ENCODE data around the gene SLC46A1.
A peak's percentile ranks its signal among the peaks of the same experiment; 100 is the strongest.

Gene SLC46A1

GRCh38 chr17:28404461-28404811, 1.6 kb downstream of the SLC46A1 start:
- Histone ChIP-seq H2AFZ (ENCODE audit: low read length) (no peak overlapping the region), H2BK5ac (ENCODE audit: low read length) (no peak overlapping the region), H3K4me2 (ENCODE audit: insufficient read depth, low read length, poor library complexity, severe bottlenecking) (no peak overlapping the region), H3K27ac (replicated peaks; ENCODE audit: low read length) (no peak overlapping the region), H2BK120ac (ENCODE audit: low read depth, low read length) (no peak overlapping the region), H3K27me3 (ENCODE audit: control insufficient read depth in 3 of 3, insufficient read depth in 3 of 3, low read depth in 1 of 3, low read length in 3 of 3) (peaks cover 0 to 19% (median 0%) of the 10 kb centered on the region in 3 experiments), H2BK15ac (ENCODE audit: low read length) (no peak overlapping the region), H4K8ac (ENCODE audit: low read depth, low read length) (no peak overlapping the region), H3K4me3 (ENCODE audit: low read length in 2 of 2) (no peak overlapping the region), H3K79me1 (ENCODE audit: low read depth, low read length) (no peaks in the 10 kb centered on the region), H3K36me3 (replicated peaks in 1 of 2; ENCODE audit: control insufficient read depth in 2 of 2, insufficient read depth in 2 of 2, low read length in 2 of 2) (peaks cover 0 to 10% of the 10 kb centered on the region in 2 donors), H3K18ac (ENCODE audit: low read length) (no peak overlapping the region), H3K14ac (ENCODE audit: low read length) (no peak overlapping the region), H2AK5ac (ENCODE audit: low read depth, low read length) (no peak overlapping the region), H3K9ac (ENCODE audit: low read depth, low read length, poor library complexity) (no peak overlapping the region), H2BK12ac (ENCODE audit: low read length) (no peak overlapping the region), H3K23ac (ENCODE audit: low read depth, low read length, poor library complexity) (peak overlapping the region; percentile 26), H3K4me1 (ENCODE audit: control insufficient read depth in 2 of 2, insufficient read depth in 1 of 2, low read depth in 1 of 2, low read length in 2 of 2) (peaks cover 7 to 18% of the 10 kb centered on the region in 2 donors), H4K91ac (ENCODE audit: low read depth, low read length, poor library complexity) (no peak overlapping the region), H3K4ac (ENCODE audit: low read length) (no peak overlapping the region), H3K9me3 (replicated peaks in 1 of 2; ENCODE audit: control insufficient read depth in 2 of 2, insufficient read depth in 1 of 2, low read depth in 1 of 2, low read length in 2 of 2) (no peaks in the 10 kb centered on the region)
- no peak for DNase-seq (ENCODE audit: low spot score)
- WGBS, 2 donors (ENCODE audit: extremely low coverage in 2 of 2, insufficient read length in 2 of 2, insufficient replicate concordance in 1 of 2): no CpG with 5 or more reads among the region's 5 CpGs

GRCh38 chr17:28404007-28404406, 2.0 kb downstream of the SLC46A1 start:
- Histone ChIP-seq H3K79me1 (ENCODE audit: low read depth, low read length) (no peaks in the 10 kb centered on the region), H4K91ac (ENCODE audit: low read depth, low read length, poor library complexity) (no peak overlapping the region), H3K23ac (ENCODE audit: low read depth, low read length, poor library complexity) (no peak overlapping the region), H2BK15ac (ENCODE audit: low read length) (no peak overlapping the region), H3K4ac (ENCODE audit: low read length) (no peak overlapping the region), H2AK5ac (ENCODE audit: low read depth, low read length) (no peak overlapping the region), H3K4me2 (ENCODE audit: insufficient read depth, low read length, poor library complexity, severe bottlenecking) (no peak overlapping the region), H2BK12ac (ENCODE audit: low read length) (no peak overlapping the region), H3K4me1 (ENCODE audit: control insufficient read depth in 2 of 2, insufficient read depth in 1 of 2, low read depth in 1 of 2, low read length in 2 of 2) (peaks cover 7 to 18% of the 10 kb centered on the region in 2 donors), H3K9me3 (replicated peaks in 1 of 2; ENCODE audit: control insufficient read depth in 2 of 2, insufficient read depth in 1 of 2, low read depth in 1 of 2, low read length in 2 of 2) (no peaks in the 10 kb centered on the region), H3K9ac (ENCODE audit: low read depth, low read length, poor library complexity) (no peak overlapping the region), H3K27ac (replicated peaks; ENCODE audit: low read length) (no peak overlapping the region), H2AFZ (ENCODE audit: low read length) (no peak overlapping the region), H3K4me3 (ENCODE audit: low read length in 2 of 2) (no peak overlapping the region), H3K36me3 (replicated peaks in 1 of 2; ENCODE audit: control insufficient read depth in 2 of 2, insufficient read depth in 2 of 2, low read length in 2 of 2) (peaks cover 0 to 14% of the 10 kb centered on the region in 2 donors), H3K14ac (ENCODE audit: low read length) (no peak overlapping the region), H2BK5ac (ENCODE audit: low read length) (no peak overlapping the region), H3K18ac (ENCODE audit: low read length) (no peak overlapping the region), H4K8ac (ENCODE audit: low read depth, low read length) (no peak overlapping the region), H3K27me3 (ENCODE audit: control insufficient read depth in 3 of 3, insufficient read depth in 3 of 3, low read depth in 1 of 3, low read length in 3 of 3) (peaks cover 0 to 19% (median 0%) of the 10 kb centered on the region in 3 experiments), H2BK120ac (ENCODE audit: low read depth, low read length) (no peak overlapping the region)
- no CpG with 5 or more reads among the region's 2 CpGs for WGBS, 2 donors (ENCODE audit: extremely low coverage in 2 of 2, insufficient read length in 2 of 2, insufficient replicate concordance in 1 of 2)
- no peak for DNase-seq (ENCODE audit: low spot score)

DNA sequence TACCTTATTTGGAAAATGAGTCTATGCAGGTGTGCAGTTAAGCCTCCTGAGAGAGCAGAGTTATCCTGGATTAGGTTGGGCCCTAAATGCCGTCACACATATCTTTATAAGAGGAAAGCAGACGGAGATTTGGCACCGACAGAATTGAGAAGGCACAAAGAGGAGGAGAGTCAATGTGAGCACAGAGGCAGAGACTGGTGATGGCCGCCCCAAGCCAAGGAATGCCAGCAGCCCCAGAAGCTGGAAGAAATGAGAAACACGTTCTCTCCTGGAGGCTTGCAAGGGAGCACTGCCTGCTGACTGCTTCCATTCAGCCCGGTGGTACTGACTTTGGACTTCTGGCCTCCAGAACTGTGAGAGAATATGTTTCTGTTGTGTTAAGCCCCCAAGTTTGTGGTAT, 3.2 kb downstream of the SLC46A1 start:
- H3K14ac ChIP-seq (ENCODE audit: low read length): no peak overlapping the region
- no peak overlapping the region for H3K9ac ChIP-seq (ENCODE audit: low read depth, low read length, poor library complexity)
- no peak overlapping the region for H3K23ac ChIP-seq (ENCODE audit: low read depth, low read length, poor library complexity)
- peaks cover under 1 to 22% of the 10 kb centered on the region in 2 donors for H3K36me3 ChIP-seq (replicated peaks in 1 of 2; ENCODE audit: control insufficient read depth in 2 of 2, insufficient read depth in 2 of 2, low read length in 2 of 2)
- H2BK15ac ChIP-seq (ENCODE audit: low read length): no peak overlapping the region
- H3K79me1 ChIP-seq (ENCODE audit: low read depth, low read length): no peaks in the 10 kb centered on the region
- no peak overlapping the region for H3K27ac ChIP-seq (replicated peaks; ENCODE audit: low read length)
- H3K4me1 ChIP-seq (ENCODE audit: control insufficient read depth in 2 of 2, insufficient read depth in 1 of 2, low read depth in 1 of 2, low read length in 2 of 2): peaks cover 8 to 17% of the 10 kb centered on the region in 2 donors
- no peak overlapping the region for H3K18ac ChIP-seq (ENCODE audit: low read length)
- peaks cover 0 to 19% (median 0%) of the 10 kb centered on the region in 3 experiments for H3K27me3 ChIP-seq (ENCODE audit: control insufficient read depth in 3 of 3, insufficient read depth in 3 of 3, low read depth in 1 of 3, low read length in 3 of 3)
- H2BK120ac ChIP-seq (ENCODE audit: low read depth, low read length): no peak overlapping the region
- H3K9me3 ChIP-seq (replicated peaks in 1 of 2; ENCODE audit: control insufficient read depth in 2 of 2, insufficient read depth in 1 of 2, low read depth in 1 of 2, low read length in 2 of 2): no peaks in the 10 kb centered on the region
- DNase-seq (ENCODE audit: low spot score): no peak
- WGBS, 2 donors (ENCODE audit: extremely low coverage in 2 of 2, insufficient read length in 2 of 2, insufficient replicate concordance in 1 of 2): no CpG with 5 or more reads among the region's 6 CpGs
- H2BK12ac ChIP-seq (ENCODE audit: low read length): no peak overlapping the region
- no peak overlapping the region for H3K4ac ChIP-seq (ENCODE audit: low read length)
- no peak overlapping the region for H3K4me3 ChIP-seq (ENCODE audit: low read length in 2 of 2)
- H2AFZ ChIP-seq (ENCODE audit: low read length): no peak overlapping the region
- H3K4me2 ChIP-seq (ENCODE audit: insufficient read depth, low read length, poor library complexity, severe bottlenecking): no peak overlapping the region
- no peak overlapping the region for H4K91ac ChIP-seq (ENCODE audit: low read depth, low read length, poor library complexity)
- H2BK5ac ChIP-seq (ENCODE audit: low read length): no peak overlapping the region
- no peak overlapping the region for H4K8ac ChIP-seq (ENCODE audit: low read depth, low read length)
- H2AK5ac ChIP-seq (ENCODE audit: low read depth, low read length): no peak overlapping the region

- H3K23ac ChIP-seq (ENCODE audit: low read depth, low read length, poor library complexity): no peak overlapping the region
- no peak for DNase-seq (ENCODE audit: low spot score)
- H4K91ac ChIP-seq (ENCODE audit: low read depth, low read length, poor library complexity): no peak overlapping the region
- H2AFZ ChIP-seq (ENCODE audit: low read length): no peak overlapping the region
- no peak overlapping the region for H3K18ac ChIP-seq (ENCODE audit: low read length)
- peak overlapping the region; percentile 10 for H3K9ac ChIP-seq (ENCODE audit: low read depth, low read length, poor library complexity)
- H3K4me1 ChIP-seq (ENCODE audit: control insufficient read depth in 2 of 2, insufficient read depth in 1 of 2, low read depth in 1 of 2, low read length in 2 of 2): peaks cover 6 to 14% of the 10 kb centered on the region in 2 donors
- no peak overlapping the region for H2BK5ac ChIP-seq (ENCODE audit: low read length)
- H2BK120ac ChIP-seq (ENCODE audit: low read depth, low read length): no peak overlapping the region
- no peak overlapping the region for H2BK15ac ChIP-seq (ENCODE audit: low read length)
- no peaks in the 10 kb centered on the region for H3K79me1 ChIP-seq (ENCODE audit: low read depth, low read length)
- H4K8ac ChIP-seq (ENCODE audit: low read depth, low read length): no peak overlapping the region
- no peak overlapping the region for H3K4ac ChIP-seq (ENCODE audit: low read length)
- H3K14ac ChIP-seq (ENCODE audit: low read length): no peak overlapping the region
- no peak overlapping the region for H3K4me3 ChIP-seq (ENCODE audit: low read length in 2 of 2)
- H3K4me2 ChIP-seq (ENCODE audit: insufficient read depth, low read length, poor library complexity, severe bottlenecking): no peak overlapping the region
- H3K27ac ChIP-seq (replicated peaks; ENCODE audit: low read length): no peak overlapping the region
- no peaks in the 10 kb centered on the region for H3K9me3 ChIP-seq (replicated peaks in 1 of 2; ENCODE audit: control insufficient read depth in 2 of 2, insufficient read depth in 1 of 2, low read depth in 1 of 2, low read length in 2 of 2)
- peaks cover 2 to 24% of the 10 kb centered on the region in 2 donors for H3K36me3 ChIP-seq (replicated peaks in 1 of 2; ENCODE audit: control insufficient read depth in 2 of 2, insufficient read depth in 2 of 2, low read length in 2 of 2)
- WGBS, 2 donors (ENCODE audit: extremely low coverage in 2 of 2, insufficient read length in 2 of 2, insufficient replicate concordance in 1 of 2): no CpG with 5 or more reads among the region's 3 CpGs
- no peak overlapping the region for H2AK5ac ChIP-seq (ENCODE audit: low read depth, low read length)
- H3K27me3 ChIP-seq (ENCODE audit: control insufficient read depth in 3 of 3, insufficient read depth in 3 of 3, low read depth in 1 of 3, low read length in 3 of 3): peaks cover 0 to 19% (median 0%) of the 10 kb centered on the region in 3 experiments
- H2BK12ac ChIP-seq (ENCODE audit: low read length): no peak overlapping the region
Observed at GRCh38 chr17:28402224-28402630, 3.8 kb downstream of the SLC46A1 start.

All from neuronal stem cell (in vitro differentiated cells).